Panc1 (cell line): Measurements from ENCODE around the gene ANO4.

Experiments used
- CTCF ChIP-seq: fragments of 450-650 bp; IDR thresholded peaks from 2 replicates; pipeline ENCODE4 v1.5.1; 2017; ENCODE audit warnings: mild to moderate bottlenecking
- POLR2AphosphoS5 ChIP-seq: IDR thresholded peaks from 2 replicates; pipeline ENCODE4 v1.6.1; 2012; ENCODE audit warnings: mild to moderate bottlenecking, low read depth, low read length, moderate library complexity
- SIN3A ChIP-seq: IDR thresholded peaks from 2 replicates; pipeline ENCODE4 v1.6.1; 2012; ENCODE audit warnings: low read depth, mild to moderate bottlenecking, low read length, moderate library complexity, borderline replicate concordance; ENCODE audit not compliant: insufficient read depth
- TCF7L2 ChIP-seq: IDR thresholded peaks from 2 replicates; pipeline ENCODE4 v1.6.1; 2011; ENCODE audit warnings: mild to moderate bottlenecking, low read depth, low read length, inconsistent platforms
- TF ChIP-seq, protein P1 (sequence below), 2 experiments: IDR thresholded peaks; 2 replicates each; pipeline ENCODE4 v1.6.1; 2011 to 2012; ENCODE audit warnings: low read depth in 2 of 2, control low read depth in 1 of 2, low read length in 1 of 2, mild to moderate bottlenecking in 1 of 2, moderate library complexity in 1 of 2; ENCODE audit not compliant: insufficient read depth in 1 of 2

DNA sequence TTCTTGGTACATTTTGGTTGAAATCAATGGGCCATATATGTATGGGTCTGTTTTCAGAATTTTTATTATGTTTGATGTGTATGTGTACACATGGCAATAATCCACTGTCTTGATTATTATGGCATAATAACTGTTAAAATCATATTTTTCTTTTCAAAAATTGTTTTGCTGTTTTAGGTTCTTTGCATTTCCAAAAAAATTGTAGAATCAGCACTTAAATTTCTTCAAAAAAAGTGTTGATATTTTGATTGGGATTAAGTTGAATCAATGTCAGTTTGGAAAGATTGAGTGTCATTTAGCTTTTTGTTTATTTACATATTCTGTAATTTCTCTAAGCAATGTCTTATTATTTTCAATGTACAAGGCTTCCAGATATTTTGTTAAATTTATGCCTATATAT lies 261.4 kb downstream of the ANO4 start:
- TF ChIP-seq SIN3A (no peak), CTCF (no peak), POLR2AphosphoS5 (no peak), TCF7L2 (no peak)
- TF ChIP-seq, protein P1, sequence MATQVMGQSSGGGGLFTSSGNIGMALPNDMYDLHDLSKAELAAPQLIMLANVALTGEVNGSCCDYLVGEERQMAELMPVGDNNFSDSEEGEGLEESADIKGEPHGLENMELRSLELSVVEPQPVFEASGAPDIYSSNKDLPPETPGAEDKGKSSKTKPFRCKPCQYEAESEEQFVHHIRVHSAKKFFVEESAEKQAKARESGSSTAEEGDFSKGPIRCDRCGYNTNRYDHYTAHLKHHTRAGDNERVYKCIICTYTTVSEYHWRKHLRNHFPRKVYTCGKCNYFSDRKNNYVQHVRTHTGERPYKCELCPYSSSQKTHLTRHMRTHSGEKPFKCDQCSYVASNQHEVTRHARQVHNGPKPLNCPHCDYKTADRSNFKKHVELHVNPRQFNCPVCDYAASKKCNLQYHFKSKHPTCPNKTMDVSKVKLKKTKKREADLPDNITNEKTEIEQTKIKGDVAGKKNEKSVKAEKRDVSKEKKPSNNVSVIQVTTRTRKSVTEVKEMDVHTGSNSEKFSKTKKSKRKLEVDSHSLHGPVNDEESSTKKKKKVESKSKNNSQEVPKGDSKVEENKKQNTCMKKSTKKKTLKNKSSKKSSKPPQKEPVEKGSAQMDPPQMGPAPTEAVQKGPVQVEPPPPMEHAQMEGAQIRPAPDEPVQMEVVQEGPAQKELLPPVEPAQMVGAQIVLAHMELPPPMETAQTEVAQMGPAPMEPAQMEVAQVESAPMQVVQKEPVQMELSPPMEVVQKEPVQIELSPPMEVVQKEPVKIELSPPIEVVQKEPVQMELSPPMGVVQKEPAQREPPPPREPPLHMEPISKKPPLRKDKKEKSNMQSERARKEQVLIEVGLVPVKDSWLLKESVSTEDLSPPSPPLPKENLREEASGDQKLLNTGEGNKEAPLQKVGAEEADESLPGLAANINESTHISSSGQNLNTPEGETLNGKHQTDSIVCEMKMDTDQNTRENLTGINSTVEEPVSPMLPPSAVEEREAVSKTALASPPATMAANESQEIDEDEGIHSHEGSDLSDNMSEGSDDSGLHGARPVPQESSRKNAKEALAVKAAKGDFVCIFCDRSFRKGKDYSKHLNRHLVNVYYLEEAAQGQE (IDR thresholded peaks at IDR 0.05; ENCODE audit: insufficient read depth in 1 of 2, low read depth in 2 of 2, low read length in 1 of 2): no peak
